ENCODE data around the gene GNG11. TPM values are rescaled to one million over a fixed set of nuclear protein-coding genes. Genes with fewer than 3 reads are reported as not detected.
"Not testable (repeated sequence)": the region's sequence is repeated elsewhere in the genome, so short reads cannot be mapped to it uniquely, and the experiment has no call there.

Gene GNG11
- total RNA-seq, 8 experiments from 2014 or later, result 0.35 to 17.4 (median 1.4) TPM

DNA sequence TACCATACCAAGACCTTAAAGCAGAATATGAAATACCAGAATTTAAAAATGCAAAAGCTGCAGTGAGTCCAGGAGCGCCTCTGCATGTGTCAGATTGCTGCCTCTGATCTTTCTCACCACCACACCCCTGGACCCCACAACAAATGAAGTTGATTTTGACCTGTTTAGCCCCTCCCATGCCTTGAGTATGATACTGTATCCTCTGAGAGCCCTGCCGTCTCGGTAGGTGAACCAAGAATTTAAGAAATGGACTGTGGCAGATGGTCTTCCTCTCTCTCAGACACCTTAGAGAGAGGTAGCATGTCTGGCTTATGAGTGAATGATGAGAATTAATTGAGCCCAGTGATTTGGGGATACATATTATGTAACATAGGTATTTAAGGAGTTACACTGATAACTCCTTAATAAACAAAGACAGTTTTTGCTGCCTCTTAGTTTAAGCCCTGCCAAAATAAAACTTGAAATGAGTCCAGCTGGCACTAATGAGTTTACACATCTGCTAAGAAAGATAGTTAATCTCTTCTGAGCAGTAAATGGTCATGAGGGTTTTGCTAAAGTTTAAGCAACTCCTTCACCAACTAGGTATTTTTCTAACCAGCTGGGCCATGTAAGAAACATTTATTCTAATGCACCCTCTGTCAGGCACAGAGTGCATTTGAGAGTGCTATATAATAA, 26.4 kb upstream of the GNG11 start:
- ATAC-seq (replicated peaks in 6 of 8), result no peak
- WGBS, 10 experiments, result 64 to 100% (median 92%) methylated on average over 1 to 3 of the region's 3 CpGs; no CpG with 5 or more reads in 3 of the 10 experiments
- in situ Hi-C loops (cut with MboI; ENCODE audit: low pct_unique_long_range_greater_than_20kb in 2 of 9, low sequenced_read_pairs in 9 of 9, unreplicated experiment in 9 of 9), result no loop called here

GRCh38 chr7:93895859-93896600, 25.5 kb upstream of the GNG11 start:
- no peak for ATAC-seq (replicated peaks in 6 of 8)
- H3K4me1 ChIP-seq (replicated peaks in 1 of 2), result no peaks in the 10 kb centered on the region
- H3K27ac ChIP-seq, result no peak overlapping the region
- 55 to 90% (median 83%) methylated on average over 3 to 4 of the region's 4 CpGs; no CpG with 5 or more reads in 1 of the 10 experiments for whole genome bisulfite sequencing, 10 experiments
- no peak overlapping the region for H3K4me3 ChIP-seq
- in situ Hi-C loops (cut with MboI; ENCODE audit: low pct_unique_long_range_greater_than_20kb in 2 of 9, low sequenced_read_pairs in 9 of 9, unreplicated experiment in 9 of 9), result no loop called here

More for the DNA sequence above, 26.4 kb upstream of the GNG11 start:
- Histone ChIP-seq H3K27ac (no peak overlapping the region), H3K4me3 (no peak overlapping the region), H3K4me1 (replicated peaks in 1 of 2) (no peaks in the 10 kb centered on the region)

DNA sequence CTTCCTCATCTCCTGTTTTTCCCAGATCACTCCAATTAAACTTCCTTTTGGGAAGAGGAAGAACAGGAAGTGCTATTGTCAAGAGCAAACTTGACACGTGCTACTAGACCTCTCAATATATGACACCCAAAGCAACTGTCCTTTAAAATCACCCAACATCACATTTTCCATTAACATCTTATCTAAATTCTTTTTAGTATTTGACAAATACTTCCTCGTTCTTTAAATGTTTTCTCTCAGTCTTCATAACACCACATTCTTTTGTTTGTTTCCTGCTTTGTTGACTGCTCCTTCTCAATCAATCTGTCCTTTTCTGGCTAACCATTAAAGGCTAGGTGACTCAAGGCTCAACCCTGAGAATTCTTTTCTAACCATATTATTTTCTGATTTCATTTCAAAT, 23.9 kb upstream of the GNG11 start:
- WGBS, 10 experiments, result 33 to 100% (median 72%) methylated on average over 1 to 2 of the region's 2 CpGs
- no peak for ATAC-seq (replicated peaks in 6 of 8)
- no peak overlapping the region for H3K27ac ChIP-seq
- no peak overlapping the region for H3K4me3 ChIP-seq
- H3K4me1 ChIP-seq (replicated peaks in 1 of 2), result no peaks in the 10 kb centered on the region
- in situ Hi-C loops (cut with MboI; ENCODE audit: low pct_unique_long_range_greater_than_20kb in 2 of 9, low sequenced_read_pairs in 9 of 9, unreplicated experiment in 9 of 9), result no loop called here

DNA sequence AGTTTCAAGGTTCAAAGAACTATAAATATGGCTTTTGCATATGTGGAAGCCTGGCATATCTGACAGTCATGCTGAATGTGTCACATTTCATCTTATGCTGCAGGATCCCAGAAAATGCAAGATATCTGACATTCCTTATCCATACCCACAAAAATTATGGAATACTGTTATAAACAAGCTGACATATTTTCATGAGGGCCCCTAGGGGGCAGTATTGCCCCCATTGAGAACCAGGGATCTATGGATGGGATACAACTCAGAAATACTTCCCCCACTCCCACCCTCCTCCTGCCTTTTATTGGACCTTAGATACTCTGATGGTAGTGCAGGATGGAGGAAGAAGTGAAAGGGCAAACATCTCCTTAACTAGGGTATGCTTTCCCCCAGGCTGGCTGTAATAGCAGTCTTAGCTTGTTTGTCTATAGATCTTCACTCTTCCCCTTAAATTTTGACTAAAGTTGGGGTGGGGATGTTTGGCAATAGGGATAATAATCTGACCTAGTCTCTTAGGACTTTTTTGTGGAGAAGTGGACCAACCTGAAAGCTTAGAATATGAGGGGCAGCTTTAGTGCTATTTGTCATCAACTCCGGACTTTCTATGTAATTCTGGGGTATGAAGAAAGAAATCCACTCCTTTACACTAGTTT, 18.6 kb upstream of the GNG11 start:
- peak in 4 of 8 experiments; percentile 51 to 85 (median 58) for ATAC-seq (replicated peaks in 6 of 8)
- Histone ChIP-seq H3K4me1 (replicated peaks in 1 of 2) (no peaks in the 10 kb centered on the region), H3K27ac (no peak overlapping the region), H3K4me3 (no peak overlapping the region)
- WGBS, 10 experiments, result 100% methylated on average over 1 of the region's 1 CpG; no CpG with 5 or more reads in 7 of the 10 experiments
- in situ Hi-C loops (cut with MboI; ENCODE audit: low pct_unique_long_range_greater_than_20kb in 2 of 9, low sequenced_read_pairs in 9 of 9, unreplicated experiment in 9 of 9), result loop anchor here in 3 of 9 experiments (25.0 kb wide), 2 partner anchors 184 to 359 kb away; no protein-coding TSS in a partner anchor

- 45 to 100% (median 93%) methylated on average over 2 to 3 of the region's 3 CpGs; no CpG with 5 or more reads in 1 of the 10 experiments for WGBS, 10 experiments
These were observed 15.3 kb upstream of the GNG11 start, which contains the start of gene GNGT1 for GRCh38 chr7:93906267-93906666. GNGT1 (plus strand) TSS chr7:93906567; CDS start chr7:93906747, 180 bp downstream.

DNA sequence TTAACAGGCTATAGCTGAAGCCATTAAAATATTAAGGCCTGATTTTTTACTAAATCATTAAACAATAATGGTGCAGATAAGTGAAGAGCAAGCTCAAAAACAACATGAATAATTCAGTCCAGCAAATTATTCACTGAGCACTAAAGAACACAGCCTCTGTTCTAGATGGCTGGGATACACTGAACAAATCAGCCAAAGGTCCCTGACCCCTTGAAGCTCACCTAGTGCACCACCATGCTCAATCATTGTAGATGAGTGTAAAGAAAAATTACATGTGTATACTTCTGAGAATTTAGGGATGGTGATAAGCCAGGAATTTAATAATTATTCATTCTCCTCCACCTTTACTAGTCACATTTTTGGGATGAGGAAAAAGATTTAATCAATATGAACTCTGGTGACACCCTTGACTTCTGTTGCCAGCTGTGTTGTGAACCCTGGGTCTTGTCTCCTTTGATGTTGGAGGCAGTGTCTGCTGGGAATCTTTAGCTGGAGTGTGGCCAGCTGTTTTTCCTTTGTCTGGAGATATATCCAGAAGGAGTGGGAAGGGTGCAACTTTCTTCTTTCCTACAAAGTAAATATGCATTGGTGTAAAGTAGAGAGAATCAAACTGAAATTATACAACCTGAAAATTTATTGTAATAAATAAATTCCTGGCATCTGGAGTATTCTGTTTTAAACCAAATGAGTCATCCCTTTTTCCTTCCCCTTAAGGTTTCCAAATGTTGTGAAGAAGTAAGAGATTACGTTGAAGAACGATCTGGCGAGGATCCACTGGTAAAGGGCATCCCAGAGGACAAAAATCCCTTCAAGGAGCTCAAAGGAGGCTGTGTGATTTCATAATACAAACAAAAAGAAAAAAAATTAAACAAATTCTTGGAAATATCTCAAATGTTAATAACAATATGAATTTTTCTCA, 11.2 kb upstream of the GNG11 start:
- H3K4me3 ChIP-seq, result no peak overlapping the region
- peak in 2 of 8 experiments; percentile 18 to 64 for ATAC-seq (replicated peaks in 6 of 8)
- WGBS, 10 experiments, result 17 to 97% (median 86%) methylated on average over 3 of the region's 3 CpGs; no CpG with 5 or more reads in 3 of the 10 experiments
- in situ Hi-C loops (cut with MboI; ENCODE audit: low pct_unique_long_range_greater_than_20kb in 2 of 9, low sequenced_read_pairs in 9 of 9, unreplicated experiment in 9 of 9), result loop anchor here in 3 of 9 experiments (25.0 kb wide), 2 partner anchors 177 to 352 kb away; no protein-coding TSS in a partner anchor
- H3K27ac ChIP-seq, result no peak overlapping the region
- no peaks in the 10 kb centered on the region for H3K4me1 ChIP-seq (replicated peaks in 1 of 2)

More at GRCh38 chr7:93906267-93906666, 15.3 kb upstream of the GNG11 start, which contains the start of gene GNGT1:
- in situ Hi-C loops (cut with MboI; ENCODE audit: low pct_unique_long_range_greater_than_20kb in 2 of 9, low sequenced_read_pairs in 9 of 9, unreplicated experiment in 9 of 9), result loop anchor here in 3 of 9 experiments (25.0 kb wide), 2 partner anchors 181 to 356 kb away; no protein-coding TSS in a partner anchor
- Histone ChIP-seq H3K4me1 (replicated peaks in 1 of 2) (no peaks in the 10 kb centered on the region), H3K27ac (no peak within 1 kb of the TSS), H3K4me3 (no peak within 1 kb of the TSS)
- no peak for ATAC-seq (replicated peaks in 6 of 8)

- WGBS, 10 experiments, result no CpG with 5 or more reads among the region's 3 CpGs
- not testable (repeated sequence) for H3K27ac ChIP-seq; H3K4me3 ChIP-seq; ATAC-seq (replicated peaks in 6 of 8); H3K4me1 ChIP-seq (replicated peaks in 1 of 2)
- in situ Hi-C loops (cut with MboI; ENCODE audit: low pct_unique_long_range_greater_than_20kb in 2 of 9, low sequenced_read_pairs in 9 of 9, unreplicated experiment in 9 of 9), result loop anchor here in 3 of 9 experiments (25.0 kb wide), 2 partner anchors 176 to 351 kb away; no protein-coding TSS in a partner anchor
These were observed 10.3 kb upstream of the GNG11 start for GRCh38 chr7:93911242-93911641.

- H3K4me1 ChIP-seq (replicated peaks in 1 of 2); H3K4me3 ChIP-seq; H3K27ac ChIP-seq; ATAC-seq (replicated peaks in 6 of 8): not testable (repeated sequence)
- in situ Hi-C loops (cut with MboI; ENCODE audit: low pct_unique_long_range_greater_than_20kb in 2 of 9, low sequenced_read_pairs in 9 of 9, unreplicated experiment in 9 of 9), result loop anchor here in 3 of 9 experiments (25.0 kb wide), 2 partner anchors 176 to 351 kb away; no protein-coding TSS in a partner anchor
These were observed 9.9 kb upstream of the GNG11 start for GRCh38 chr7:93911661-93912060.

DNA sequence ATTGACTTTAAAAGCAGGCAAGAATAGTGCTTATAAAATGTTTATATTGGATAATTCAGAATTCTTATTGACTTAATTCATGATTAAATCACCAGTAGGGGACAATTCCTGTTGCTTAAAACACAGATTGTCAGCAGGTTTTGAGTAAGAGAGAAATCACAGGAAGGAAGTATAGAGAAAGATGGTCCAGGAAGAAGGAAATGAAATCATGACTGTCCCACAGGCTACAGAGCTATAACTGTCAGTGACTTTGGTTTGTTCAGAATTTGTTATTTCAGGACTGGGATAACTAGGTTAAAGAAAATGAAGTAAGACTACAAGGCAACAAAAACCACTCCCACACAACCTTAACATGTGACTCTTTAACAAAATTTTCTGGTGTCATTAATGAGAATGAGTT, 8.3 kb upstream of the GNG11 start:
- no peak for ATAC-seq (replicated peaks in 6 of 8)
- Histone ChIP-seq H3K4me3 (no peak overlapping the region), H3K27ac (no peak overlapping the region), H3K4me1 (replicated peaks in 1 of 2) (no peaks in the 10 kb centered on the region)
- in situ Hi-C loops (cut with MboI; ENCODE audit: low pct_unique_long_range_greater_than_20kb in 2 of 9, low sequenced_read_pairs in 9 of 9, unreplicated experiment in 9 of 9), result loop anchor here in 3 of 9 experiments (25.0 kb wide), 2 partner anchors 174 to 349 kb away; no protein-coding TSS in a partner anchor

DNA sequence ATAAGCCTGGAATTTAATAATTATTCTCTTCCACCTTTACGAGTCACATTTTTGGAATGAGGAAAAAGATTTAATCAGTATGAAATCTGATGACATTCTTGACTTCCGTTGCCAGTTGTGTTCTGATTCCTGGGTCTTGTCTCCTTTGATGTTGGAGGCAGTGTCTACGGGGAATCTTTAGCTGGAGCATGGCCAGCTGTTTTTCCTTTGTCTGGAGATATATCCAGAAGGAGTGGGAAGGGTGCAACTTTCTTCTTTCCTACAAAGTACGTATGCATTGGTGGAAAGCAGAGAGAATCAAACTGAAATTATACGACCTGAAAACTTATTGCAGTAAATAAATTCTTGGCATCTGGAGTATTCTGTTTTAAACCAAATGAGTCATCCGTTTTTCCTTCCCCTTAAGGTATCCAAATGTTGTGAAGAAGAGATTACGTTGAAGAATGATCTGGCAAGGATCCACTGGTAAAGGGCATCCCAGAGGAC, 6.9 kb upstream of the GNG11 start:
- Histone ChIP-seq H3K4me1 (replicated peaks in 1 of 2) (no peaks in the 10 kb centered on the region), H3K27ac (no peak overlapping the region), H3K4me3 (no peak overlapping the region)
- ATAC-seq (replicated peaks in 6 of 8), result no peak
- 28 to 100% (median 77%) methylated on average over 4 to 7 of the region's 7 CpGs for WGBS, 10 experiments
- in situ Hi-C loops (cut with MboI; ENCODE audit: low pct_unique_long_range_greater_than_20kb in 2 of 9, low sequenced_read_pairs in 9 of 9, unreplicated experiment in 9 of 9), result loop anchor here in 3 of 9 experiments (25.0 kb wide), 2 partner anchors 173 to 348 kb away; no protein-coding TSS in a partner anchor

DNA sequence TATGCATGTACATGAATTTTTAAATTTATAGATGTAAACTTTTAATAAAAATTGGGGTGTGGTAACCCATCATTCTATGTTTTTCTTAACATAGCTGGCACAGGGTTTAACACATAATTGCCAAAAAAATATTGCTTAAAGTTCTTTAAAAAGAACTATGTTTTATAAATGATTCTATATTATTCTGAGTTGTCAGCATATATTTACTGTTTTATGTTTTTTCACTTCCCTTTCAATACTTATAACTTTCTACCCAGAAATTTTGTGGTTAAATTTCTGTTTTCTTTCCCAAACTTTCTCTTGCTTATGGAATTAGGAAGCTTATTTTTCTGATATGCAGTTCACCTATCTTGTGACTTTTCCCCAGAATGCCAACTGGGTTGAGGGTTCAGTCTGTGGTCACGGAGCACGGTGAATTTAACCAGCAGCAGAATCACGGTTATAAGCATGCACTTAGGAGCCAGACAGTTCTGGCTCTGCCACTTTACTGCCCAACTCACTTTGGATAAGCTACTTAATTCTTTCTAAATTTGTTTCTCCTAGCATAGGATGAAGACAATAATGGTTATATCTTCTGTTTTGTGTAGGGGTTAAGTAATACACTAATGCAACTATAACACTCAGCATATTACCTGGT, 6.2 kb upstream of the GNG11 start:
- WGBS, 10 experiments, result no CpG with 5 or more reads among the region's 3 CpGs
- ATAC-seq (replicated peaks in 6 of 8); H3K4me1 ChIP-seq (replicated peaks in 1 of 2); H3K4me3 ChIP-seq; H3K27ac ChIP-seq: not testable (repeated sequence)
- in situ Hi-C loops (cut with MboI; ENCODE audit: low pct_unique_long_range_greater_than_20kb in 2 of 9, low sequenced_read_pairs in 9 of 9, unreplicated experiment in 9 of 9), result loop anchor here in 3 of 9 experiments (25.0 kb wide), 2 partner anchors 172 to 347 kb away; no protein-coding TSS in a partner anchor

Measured in motor neuron (in vitro differentiated cells).